SIG-M5 (cell line): ENCODE data around the gene EPB41.
"Not testable (repeated sequence)": the region's sequence is repeated elsewhere in the genome, so short reads cannot be mapped to it uniquely, and the experiment has no call there.

Experiments
- DNase-seq: peaks from one replicate; lab custom pipeline; 2025; lab: John Stamatoyannopoulos, UW

EPB41 gene

DNA sequence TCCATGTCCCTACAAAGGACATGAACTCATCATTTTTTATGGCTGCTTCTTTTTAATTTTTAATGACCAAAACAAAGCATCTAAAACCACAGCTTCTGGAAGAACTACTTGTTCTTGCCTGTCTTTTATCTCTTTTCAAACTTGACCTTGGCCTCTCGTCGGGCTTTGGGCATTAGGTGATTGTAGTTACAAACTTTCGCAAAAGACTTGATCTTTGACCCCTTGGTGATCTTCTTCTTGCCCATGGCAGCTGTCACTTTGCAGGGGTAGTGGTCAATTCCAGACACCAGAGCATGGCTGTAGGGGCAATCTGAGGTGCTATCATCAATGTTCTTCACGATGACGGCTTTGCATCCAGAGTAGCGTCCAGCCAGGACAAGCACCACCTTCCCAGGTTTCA is 67.8 kb downstream of the EPB41 start:
- DNase-seq = no peak

DNA sequence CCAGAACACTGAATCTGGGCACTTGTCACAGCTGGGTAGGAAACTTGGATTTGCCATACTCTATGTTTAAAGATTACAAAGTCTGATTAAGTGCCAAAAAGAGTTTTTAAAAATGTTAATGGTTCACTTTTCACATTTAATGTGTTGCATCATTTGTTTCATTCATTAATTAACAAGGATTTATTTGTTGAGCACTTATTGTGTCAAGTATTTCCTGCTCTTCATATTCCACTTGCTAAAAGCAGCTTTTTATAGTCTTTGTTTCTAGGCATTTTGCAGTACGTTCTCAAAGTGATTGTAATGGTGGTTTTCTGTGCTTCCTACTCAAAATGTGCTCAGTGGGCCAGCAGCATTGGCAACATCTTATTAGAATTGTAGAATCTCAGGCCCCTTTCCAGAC is 68.7 kb downstream of the EPB41 start:
- no peak for DNase-seq

DNA sequence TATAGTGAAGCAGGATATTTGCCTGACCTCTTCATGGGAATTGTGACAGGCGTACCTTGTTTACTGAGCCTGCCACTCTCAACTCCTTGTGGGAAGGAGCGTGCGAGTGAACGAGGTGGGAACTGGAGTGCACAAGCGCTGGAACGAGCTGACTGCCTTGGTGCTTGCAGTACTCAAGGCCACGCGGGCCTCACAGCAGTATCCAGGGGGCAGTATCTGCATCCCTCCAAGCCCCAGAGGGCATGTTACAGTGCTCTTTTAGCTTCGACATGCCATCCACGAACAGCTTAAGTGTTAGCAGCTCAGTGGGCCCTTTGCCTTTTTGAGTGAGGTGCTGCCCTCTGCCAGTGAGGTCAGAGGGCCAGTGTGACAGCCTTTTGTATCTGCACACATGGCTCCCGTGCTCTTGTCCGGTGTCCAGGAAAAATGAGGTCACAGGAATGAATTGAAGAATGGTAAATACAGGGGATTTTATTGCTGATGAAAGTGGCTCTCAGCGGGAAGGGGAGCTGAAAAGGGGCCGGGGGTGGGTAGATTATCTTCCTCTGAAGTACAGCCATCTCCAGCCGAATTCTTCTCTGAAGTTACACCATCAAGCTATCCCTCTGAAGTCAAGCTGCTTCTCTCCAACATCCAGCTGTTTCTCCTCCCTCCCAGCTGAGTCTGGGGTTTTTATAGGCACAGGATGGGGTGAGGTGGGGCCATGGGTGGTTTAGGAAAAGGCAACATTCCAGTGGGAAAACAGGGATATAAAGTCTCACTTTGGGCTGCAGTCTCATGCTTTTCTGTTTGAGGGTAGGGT is 69.3 kb downstream of the EPB41 start:
- no peak for DNase-seq

DNA sequence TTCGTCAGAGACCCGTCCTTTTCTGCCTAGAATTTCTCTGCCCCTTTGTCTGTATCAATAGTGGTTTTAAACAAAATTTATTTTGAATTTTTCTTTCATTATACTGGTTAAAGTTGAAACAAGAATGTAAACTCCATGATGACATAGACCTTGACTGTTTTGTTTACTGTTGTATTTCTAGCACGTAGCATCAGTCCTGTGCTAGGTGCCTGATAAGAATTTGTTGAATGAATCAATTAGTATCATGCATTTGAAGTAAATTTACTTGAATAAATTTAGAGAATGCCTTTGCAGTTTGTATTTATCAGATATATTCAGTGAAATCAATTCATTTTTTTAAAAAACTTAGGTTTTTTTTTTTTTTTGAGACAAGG is 69.9 kb downstream of the EPB41 start:
- DNase-seq = no peak

DNA sequence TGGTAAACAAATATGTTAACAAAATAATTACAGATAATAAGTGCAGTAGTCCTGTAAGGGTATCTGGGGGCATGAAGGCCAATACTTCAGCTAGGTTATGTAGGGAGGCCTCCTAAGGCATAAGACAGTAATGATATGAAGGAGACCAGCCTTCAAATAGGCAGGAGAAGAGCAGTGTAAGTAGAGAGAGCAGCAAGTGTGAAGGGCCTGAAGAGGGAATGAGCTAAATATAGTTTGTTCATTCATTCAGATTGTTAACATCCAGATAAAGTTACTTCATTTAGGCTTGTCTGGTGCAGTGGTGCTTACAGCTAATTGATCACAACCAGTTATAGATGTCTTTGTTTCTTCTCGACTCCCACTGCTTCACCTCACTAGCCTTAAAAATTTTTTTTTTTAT is 71.1 kb downstream of the EPB41 start:
- no peak for DNase-seq

DNA sequence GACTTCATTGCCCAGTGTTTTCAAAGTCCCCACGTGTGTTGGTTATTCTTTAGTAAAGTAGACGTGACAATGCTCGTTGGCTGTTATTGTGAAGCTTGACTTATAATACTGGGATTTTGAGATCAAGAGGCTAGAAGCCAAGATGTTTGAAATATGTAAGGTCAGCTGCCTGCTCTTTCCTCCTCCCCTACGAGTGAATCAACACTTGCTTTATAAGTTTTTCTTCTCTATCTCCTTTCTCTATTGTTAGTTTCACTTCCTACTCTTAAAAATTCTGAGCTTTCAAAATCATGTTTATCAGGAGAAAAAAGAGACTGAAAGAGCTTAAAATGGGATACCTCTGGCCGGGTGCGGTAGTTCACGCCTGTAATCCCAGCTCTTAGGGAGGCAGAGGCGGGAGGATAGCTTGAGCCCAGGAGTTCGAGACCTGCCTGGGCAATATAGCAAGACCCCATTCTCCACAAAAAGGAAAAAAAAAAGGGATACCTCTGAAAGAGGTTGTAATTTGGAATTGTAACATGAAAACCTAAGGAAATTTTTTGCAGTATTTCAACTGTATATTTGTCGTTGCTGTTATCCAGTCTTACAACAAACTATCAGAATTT is 72.0 kb downstream of the EPB41 start:
- DNase-seq = peak; percentile 46

DNA sequence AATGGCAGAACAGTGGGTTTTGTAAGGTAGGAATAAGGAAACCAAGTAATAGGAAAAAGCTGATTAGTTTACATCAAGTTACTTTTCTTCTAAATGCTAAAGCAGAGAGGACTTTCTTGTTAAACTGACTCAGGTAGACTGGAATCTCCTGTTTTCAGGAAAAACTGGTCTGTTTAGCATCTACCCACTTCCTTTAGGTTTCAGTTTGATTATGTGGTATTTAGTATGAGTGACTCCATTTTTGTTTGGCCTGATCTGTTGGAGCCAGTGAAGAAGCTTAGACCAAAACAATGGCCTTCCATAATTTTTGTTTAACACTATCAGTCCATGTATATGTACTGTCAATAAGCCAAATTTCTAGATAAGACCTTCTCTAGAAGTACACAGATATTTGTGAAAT is 88.4 kb downstream of the EPB41 start:
- DNase-seq = no peak

DNA sequence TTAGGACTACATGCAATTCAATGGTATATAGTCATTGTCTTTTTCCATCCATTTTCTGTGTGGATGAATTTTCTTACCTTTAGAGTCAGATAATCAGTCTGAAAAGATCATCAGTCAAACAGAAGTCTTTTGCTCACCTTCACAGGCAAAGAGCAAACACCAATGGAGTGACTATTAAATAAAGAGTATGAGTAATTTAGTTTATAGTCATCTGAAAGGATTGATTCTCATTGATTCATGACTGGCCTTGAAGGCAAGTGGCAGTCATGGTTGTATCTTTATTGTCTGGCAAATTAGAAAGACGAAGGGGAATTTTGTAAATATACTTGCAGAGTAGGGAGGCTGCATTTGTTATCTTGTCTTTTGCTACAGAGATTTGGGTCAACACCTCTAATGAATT is 89.9 kb downstream of the EPB41 start:
- no peak for DNase-seq

DNA sequence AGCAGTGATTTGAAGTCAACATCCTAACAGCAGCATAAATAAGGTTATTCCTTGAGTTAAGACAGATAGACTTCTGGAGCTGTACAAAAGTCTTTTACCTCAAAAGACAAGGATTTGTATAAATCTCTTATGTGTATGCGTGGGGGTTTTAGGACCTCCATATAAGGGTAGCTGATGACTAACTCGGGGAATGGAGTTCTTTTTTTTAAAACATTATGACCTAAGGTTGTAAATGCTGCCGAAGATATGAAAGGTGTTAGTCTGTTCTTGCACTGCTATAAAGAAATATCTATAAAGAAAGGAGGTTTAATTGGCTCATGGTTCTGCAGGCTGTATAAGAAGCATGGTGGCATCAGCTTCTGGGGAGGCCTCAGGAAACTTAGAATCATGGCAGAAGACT is 90.4 kb downstream of the EPB41 start:
- DNase-seq = no peak

DNA sequence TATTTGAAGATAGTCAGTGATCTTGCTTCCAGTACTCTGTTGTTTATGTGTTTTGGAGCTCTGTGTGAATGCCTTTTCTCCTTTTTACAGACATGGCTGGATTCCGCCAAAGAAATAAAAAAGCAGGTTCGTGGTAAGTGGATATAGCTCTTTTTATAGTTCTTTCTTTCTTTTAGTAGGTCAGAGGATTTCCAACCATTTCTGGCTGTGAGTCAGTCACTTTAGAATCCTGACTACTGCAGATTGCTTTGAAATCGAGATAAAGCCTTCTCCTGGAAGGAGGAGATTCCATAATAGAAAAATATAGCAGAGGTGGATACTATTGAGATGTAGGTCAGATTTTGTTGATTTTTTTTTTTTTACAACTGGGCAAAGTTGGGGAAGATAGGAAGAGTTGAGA is 97.4 kb downstream of the EPB41 start:
- DNase-seq = no peak

DNA sequence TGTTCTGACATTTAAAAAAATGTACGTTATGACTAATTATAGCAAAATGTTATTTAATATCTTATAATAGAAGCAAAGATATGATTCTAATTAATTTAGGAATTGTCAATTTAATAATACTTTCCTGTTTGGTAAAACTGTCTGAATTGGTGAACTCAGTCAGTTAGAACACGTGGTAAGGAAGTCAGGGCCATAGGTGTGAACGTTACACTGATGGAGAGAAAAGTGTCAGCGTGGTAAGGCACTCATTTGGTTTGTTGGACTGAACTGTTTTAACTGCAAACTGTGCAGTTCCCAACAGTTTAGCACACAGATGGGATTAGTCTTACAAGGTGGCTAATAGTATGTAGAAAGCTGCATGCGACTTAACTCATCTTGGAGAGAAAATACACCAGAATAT is 102.9 kb downstream of the EPB41 start:
- DNase-seq = no peak

DNA sequence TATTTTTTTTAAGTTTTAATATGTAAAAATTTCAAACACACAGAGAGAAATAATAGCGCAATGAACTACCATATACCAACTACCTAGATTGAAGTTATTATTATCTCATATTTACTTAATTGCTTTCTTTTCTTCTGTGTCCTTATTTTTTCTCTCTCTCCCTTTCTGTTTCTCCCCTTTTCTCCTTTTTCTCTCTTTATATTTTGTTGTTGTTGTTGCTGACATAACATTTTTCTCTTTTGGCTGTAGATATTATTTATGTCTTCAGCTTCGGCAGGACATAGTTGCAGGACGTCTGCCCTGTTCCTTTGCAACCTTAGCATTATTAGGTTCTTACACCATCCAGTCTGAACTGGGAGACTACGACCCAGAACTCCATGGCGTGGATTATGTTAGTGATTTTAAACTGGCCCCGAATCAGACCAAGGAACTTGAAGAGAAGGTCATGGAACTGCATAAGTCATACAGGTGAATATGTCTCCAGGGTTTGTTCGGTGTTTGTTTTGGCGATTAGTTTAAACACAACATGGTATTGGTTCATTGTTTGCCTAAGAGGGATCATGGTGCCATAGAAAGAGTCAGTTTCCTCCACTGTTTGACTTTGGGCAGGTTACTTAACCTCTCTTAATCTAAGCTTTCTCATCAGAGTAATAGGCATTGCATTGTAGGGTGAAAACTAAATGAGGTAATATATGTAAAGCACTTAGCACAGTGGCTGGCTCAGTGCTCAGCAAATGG is 103.8 kb downstream of the EPB41 start:
- DNase-seq = no peak

DNA sequence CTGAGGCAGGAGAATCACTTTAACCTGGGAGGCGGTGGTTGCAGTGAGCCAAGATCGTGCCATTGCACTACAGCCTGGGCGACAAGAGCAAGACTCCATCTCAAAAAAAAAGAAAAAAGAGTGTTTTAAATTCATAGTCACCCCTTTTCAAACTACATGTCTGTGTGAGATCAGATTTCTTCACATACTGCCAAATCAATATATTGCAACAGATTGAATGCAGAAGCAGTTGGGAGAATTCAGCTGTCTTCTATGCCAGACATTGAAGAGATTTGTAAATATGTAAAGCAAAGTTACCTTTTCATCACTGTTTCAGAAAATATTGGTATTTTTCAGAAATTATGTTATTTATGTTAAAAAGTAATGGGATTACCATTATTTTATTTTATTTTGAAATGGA is 108.3 kb downstream of the EPB41 start:
- DNase-seq = no peak

DNA sequence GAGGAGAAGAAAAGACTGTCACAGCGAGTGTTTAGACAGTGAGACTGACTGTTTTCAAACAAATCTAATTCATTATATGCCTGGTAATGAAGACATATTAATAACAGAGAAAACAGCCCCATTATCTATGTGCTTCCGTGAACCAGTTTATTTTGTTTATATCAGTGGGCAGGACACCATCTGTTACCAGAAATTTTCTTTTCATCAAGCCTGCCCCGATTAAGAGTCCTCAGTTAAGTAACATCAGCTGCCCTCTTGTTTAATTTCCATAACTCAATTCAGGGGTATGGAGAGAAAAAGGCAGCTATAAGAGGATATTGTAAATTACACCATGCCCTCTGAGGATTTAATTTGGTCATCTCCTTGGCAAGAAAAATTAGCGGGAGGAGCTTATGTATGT is 115.3 kb downstream of the EPB41 start:
- no peak for DNase-seq

DNA sequence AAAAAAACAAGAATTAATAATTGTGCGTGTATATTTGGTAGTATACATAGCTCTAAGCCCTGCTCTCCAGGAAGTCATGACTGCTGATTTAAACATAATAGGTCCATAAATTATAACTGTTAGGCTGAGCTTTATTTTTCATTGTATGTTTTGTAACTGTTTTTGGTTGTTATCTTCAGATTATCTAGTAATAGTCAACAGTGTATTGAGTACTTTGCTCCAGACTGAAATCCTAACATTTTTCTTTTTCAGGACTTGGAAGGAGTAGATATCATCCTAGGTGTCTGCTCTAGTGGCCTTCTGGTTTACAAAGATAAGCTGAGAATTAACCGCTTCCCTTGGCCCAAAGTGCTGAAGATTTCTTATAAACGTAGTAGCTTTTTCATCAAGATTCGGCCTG is 118.5 kb downstream of the EPB41 start:
- DNase-seq = no peak

DNA sequence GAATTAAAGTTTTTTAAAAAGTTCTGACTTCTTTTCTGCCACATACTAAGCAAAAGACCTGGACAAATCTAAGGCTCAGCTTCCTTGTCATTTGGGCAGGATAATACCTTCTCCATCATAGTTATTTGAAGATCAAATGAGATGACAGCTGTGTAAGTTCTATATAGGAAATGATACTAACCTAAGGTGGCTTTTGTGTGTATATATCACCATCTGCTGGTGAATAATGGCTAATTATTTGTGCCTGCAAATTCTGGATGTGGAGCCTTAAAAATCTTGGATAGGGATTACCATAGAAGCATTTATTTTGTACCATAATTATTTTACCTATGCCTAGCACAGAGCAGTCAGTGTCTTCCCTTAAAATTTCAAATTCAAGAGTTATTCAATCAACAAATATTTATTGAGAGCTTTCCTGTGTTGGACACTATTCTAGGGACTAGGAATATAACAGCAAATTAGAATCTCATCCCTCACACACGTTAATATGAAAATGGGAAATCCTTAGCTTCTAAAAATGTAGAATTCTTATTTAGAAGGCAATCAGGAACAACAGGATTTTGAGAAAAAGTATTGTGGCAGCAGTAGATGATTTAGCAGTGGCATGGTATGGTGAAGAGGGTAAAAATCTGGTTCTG is 119.6 kb downstream of the EPB41 start:
- no peak for DNase-seq

DNA sequence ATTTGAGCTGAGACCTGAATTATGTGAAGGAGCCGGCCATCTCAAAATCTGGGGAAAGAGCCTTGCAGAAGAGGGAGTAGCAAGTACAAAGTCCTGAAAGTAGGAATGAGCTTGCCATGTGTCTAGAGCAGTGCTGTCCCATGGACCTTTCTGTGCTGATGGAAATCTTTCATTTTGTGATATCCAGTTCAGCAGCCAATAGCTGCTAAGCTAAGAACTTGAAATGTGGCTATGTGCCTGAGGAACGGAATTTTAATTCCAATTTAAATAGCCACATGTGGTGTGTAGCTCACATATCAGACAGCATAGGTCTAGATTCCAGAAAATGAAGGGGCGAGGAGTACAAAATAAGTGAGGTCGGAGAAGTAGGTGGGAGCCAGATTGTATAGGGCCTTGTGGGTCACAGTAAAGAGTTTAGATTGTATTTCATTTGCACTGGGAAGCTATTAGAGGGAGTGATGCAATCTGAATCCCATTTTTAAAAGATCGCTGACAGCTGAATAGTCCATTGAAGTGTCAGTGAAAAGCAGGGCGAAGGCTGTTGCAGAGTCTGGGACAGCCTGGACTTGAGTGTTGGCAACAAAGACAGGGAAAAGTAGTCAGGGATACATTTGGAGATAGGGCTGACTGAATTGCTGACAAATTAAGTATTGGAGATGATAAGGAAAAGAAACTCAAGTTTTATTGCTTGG is 129.1 kb downstream of the EPB41 start:
- no peak for DNase-seq

DNA sequence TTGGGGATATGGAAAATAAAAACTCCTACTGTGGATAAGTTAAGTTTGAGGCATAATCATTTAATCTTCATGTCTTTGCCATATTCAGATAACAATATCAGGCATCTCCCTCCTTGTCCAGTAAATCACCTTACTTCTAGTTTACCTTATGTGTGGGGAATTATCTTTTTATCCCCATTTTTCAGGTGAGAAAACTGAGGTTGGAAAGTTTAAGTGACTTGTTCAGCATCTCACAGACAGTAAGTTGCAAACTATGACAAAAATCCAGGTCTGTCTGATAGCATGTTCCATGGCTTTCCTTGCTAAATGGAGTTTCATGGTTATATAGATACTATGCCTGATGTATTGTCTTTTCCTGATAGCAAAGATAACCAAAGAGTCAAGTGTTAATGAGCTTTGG is 129.6 kb downstream of the EPB41 start:
- DNase-seq = no peak

DNA sequence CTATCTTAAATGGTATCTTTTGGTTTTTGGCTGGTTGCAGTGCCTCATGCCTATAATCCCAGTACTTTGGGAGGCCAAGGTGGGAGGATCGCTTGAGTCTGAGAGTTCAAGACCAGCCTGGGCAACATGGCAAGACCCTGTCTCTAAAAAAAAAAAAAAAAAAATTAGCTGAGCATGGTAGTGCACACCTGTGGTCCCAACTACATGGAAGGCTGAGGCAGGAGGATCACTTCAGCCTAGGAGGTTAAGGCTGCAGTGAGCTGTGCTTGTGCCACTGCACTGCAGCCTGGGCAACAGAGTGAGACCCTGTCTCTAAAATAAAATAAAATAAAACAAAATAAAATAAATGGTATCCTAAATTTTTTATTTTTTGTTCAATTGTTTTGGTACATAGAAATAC is 131.3 kb downstream of the EPB41 start:
- DNase-seq = not testable (repeated sequence)

DNA sequence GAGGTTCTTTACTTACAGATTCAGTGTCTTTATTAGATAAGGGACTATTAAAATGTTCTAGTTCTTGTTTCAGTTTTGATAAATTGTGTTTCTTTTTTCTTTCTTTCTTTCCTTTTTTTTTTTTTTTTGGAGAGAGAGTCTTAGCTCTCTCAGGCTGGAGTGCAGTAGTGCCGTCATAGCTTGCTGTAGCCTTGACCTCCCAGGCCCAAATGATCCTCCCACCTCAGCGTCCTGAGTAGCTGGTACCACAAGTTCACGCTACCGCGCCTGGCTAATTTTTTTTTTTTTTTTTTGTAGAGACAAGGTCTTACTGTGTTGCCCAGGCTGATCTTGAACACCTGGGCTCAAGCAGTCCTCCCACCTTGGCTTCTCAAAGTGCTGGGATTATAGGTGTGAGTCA is 132.8 kb downstream of the EPB41 start:
- DNase-seq = no peak

DNA sequence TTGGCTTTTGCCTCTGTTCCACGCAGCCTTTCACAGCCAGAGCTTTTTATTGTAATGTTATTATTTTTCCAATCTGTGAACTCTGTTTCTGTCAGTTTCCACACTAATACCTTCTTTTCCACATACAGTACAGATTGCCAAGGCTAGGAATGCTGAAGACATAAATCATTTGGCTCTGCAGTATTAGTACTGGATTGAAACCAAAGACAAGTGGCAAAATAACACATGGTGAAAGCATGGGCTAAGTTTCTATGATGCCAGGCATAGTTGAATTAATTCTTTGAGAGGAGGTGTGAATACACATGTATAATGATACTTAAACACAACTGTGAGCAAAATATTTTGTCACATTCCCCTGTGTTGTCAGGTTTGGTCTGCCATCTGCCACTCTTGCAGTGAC is 135.8 kb downstream of the EPB41 start:
- DNase-seq = no peak

DNA sequence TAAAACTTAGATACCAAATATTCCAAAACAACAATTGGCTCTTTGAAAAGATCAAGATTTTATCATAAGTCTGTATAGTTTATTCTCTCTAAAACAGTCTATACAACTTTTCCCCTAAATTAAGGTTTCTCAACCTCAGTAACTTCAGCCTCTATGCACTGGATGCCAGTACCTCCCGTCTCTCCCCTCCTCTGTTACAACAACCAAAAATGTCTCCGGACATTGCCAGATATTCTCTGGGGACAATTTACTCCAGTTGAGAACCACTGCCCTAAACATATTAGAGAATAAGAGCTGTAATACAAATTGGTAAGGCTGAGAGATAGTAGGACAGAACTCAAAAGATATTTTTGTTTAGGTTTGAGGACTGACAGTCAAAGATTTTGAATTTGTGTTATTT is 137.7 kb downstream of the EPB41 start:
- no peak for DNase-seq
